Mesendoderm (in vitro differentiated cells): ENCODE data around the gene COG6.

Source experiments
- DNase-seq: peaks from one replicate; pipeline ENCODE4 v3.0.0; 2013
- H2AK5ac ChIP-seq: 2 replicates; pipeline ENCODE4 v1.6.1; 2013; ENCODE audit warnings: low read length, inconsistent platforms
- H2BK120ac ChIP-seq: 2 replicates; pipeline ENCODE4 v1.6.1; 2013; ENCODE audit warnings: low read depth, mild to moderate bottlenecking, low read length, moderate library complexity, mixed read lengths
- H2BK15ac ChIP-seq: replicated peaks from 2 replicates; pipeline ENCODE4 v1.6.1; 2013; ENCODE audit warnings: low read depth, mild to moderate bottlenecking, moderate library complexity
- H2BK5ac ChIP-seq: 2 replicates; pipeline ENCODE4 v1.6.1; 2013; ENCODE audit warnings: low read length, inconsistent platforms
- H3K18ac ChIP-seq: 2 replicates; pipeline ENCODE4 v1.6.1; 2013; ENCODE audit warnings: mild to moderate bottlenecking, low read length, mixed read lengths
- H3K23ac ChIP-seq: one replicate; pipeline ENCODE4 v1.6.1; 2013; ENCODE audit warnings: low read length
- H3K27ac ChIP-seq: 2 replicates; pipeline ENCODE4 v1.5.1; 2013; ENCODE audit warnings: low read depth, mild to moderate bottlenecking, inconsistent platforms, low read length, moderate library complexity
- H3K27me3 ChIP-seq: 2 replicates; pipeline ENCODE4 v1.6.1; 2013; ENCODE audit warnings: low read length, control low read depth, mild to moderate bottlenecking, inconsistent platforms; ENCODE audit not compliant: insufficient read depth, poor library complexity
- H3K36me3 ChIP-seq: 2 replicates; pipeline ENCODE4 v1.6.1; 2013; ENCODE audit warnings: low read length, inconsistent platforms; ENCODE audit not compliant: control insufficient read depth, insufficient read depth
- H3K4ac ChIP-seq: one replicate; pipeline ENCODE4 v1.6.1; 2013; ENCODE audit warnings: low read depth, mild to moderate bottlenecking, low read length, moderate library complexity
- H3K4me1 ChIP-seq: 2 replicates; pipeline ENCODE4 v1.6.1; 2013; ENCODE audit warnings: low read depth, low read length, inconsistent platforms; ENCODE audit not compliant: control insufficient read depth
- H3K4me2 ChIP-seq: 2 replicates; pipeline ENCODE4 v1.6.1; 2013; ENCODE audit warnings: low read length
- H3K4me3 ChIP-seq: 2 replicates; pipeline ENCODE4 v1.5.1; 2013; ENCODE audit warnings: mild to moderate bottlenecking, low read length
- H3K56ac ChIP-seq: one replicate; pipeline ENCODE4 v1.6.1; 2013; ENCODE audit warnings: low read length
- H3K79me1 ChIP-seq: 2 replicates; pipeline ENCODE4 v1.6.1; 2013; ENCODE audit warnings: low read length, inconsistent platforms
- H3K79me2 ChIP-seq: 2 replicates; pipeline ENCODE4 v1.6.1; 2013; ENCODE audit warnings: mild to moderate bottlenecking, low read length; ENCODE audit not compliant: control insufficient read depth, insufficient read depth
- H3K9ac ChIP-seq: 2 replicates; pipeline ENCODE4 v1.6.1; 2013; ENCODE audit warnings: low read length, inconsistent platforms
- H4K5ac ChIP-seq: one replicate; pipeline ENCODE4 v1.6.1; 2013; ENCODE audit warnings: low read length
- H4K8ac ChIP-seq: one replicate; pipeline ENCODE4 v1.6.1; 2013; ENCODE audit warnings: low read depth, mild to moderate bottlenecking, control low read depth, low read length, moderate library complexity
- WGBS: extraction: QIAGEN DNeasy Blood & Tissue Kit; methylation state at CpG from one replicate; pipeline ENCODE4 v1.1.7; 2013; ENCODE audit warnings: low lambda C conversion rate, missing lambda C conversion rate; ENCODE audit not compliant: insufficient coverage; ENCODE audit errors: extremely low coverage; 5-methylcytosine and 5-hydroxymethylcytosine counted together

COG6 gene

GRCh38 chr13:39692660-39693438 lies 37.4 kb downstream of the COG6 start:
- Histone ChIP-seq H2BK5ac (no peak overlapping the region), H3K9ac (no peak overlapping the region), H2BK15ac (no peak overlapping the region), H3K18ac (no peak overlapping the region), H2BK120ac (no peak overlapping the region), H2AK5ac (no peak overlapping the region), H4K8ac (no peak overlapping the region), H3K4me2 (no peak overlapping the region), H3K27ac (no peak overlapping the region), H3K4me3 (no peak overlapping the region), H3K4ac (no peak overlapping the region), H3K4me1 (no peaks in the 10 kb centered on the region), H3K36me3 (no peaks in the 10 kb centered on the region), H3K79me2 (no peaks in the 10 kb centered on the region), H3K23ac (no peak overlapping the region), H3K79me1 (no peaks in the 10 kb centered on the region), H4K5ac (no peak overlapping the region), H3K27me3 (no peaks in the 10 kb centered on the region), H3K56ac (no peak overlapping the region)
- DNase-seq, result no peak
- no CpG with 5 or more reads among the region's 4 CpGs for WGBS

- Histone ChIP-seq H3K18ac (no peak overlapping the region), H2BK15ac (no peak overlapping the region), H3K27me3 (no peaks in the 10 kb centered on the region), H2BK5ac (no peak overlapping the region), H3K4ac (no peak overlapping the region), H3K4me3 (no peak overlapping the region), H3K27ac (no peak overlapping the region), H3K4me1 (no peaks in the 10 kb centered on the region), H3K79me1 (no peaks in the 10 kb centered on the region), H4K8ac (no peak overlapping the region), H3K79me2 (no peaks in the 10 kb centered on the region), H3K4me2 (no peak overlapping the region), H4K5ac (no peak overlapping the region), H3K36me3 (no peaks in the 10 kb centered on the region), H3K56ac (no peak overlapping the region), H2BK120ac (no peak overlapping the region), H3K9ac (no peak overlapping the region), H3K23ac (no peak overlapping the region), H2AK5ac (no peak overlapping the region)
- DNase-seq, result no peak
Observed at GRCh38 chr13:39699274-39699673, 43.8 kb downstream of the COG6 start.

GRCh38 chr13:39712626-39713025 lies 57.2 kb downstream of the COG6 start:
- no CpG with 5 or more reads among the region's 3 CpGs for WGBS
- no peak overlapping the region for H2BK120ac ChIP-seq
- no peak overlapping the region for H4K5ac ChIP-seq
- no peaks in the 10 kb centered on the region for H3K79me2 ChIP-seq
- H4K8ac ChIP-seq, result no peak overlapping the region
- no peak overlapping the region for H3K4me3 ChIP-seq
- no peak overlapping the region for H3K56ac ChIP-seq
- no peak overlapping the region for H3K4me2 ChIP-seq
- DNase-seq, result no peak
- H3K4ac ChIP-seq, result no peak overlapping the region
- no peaks in the 10 kb centered on the region for H3K36me3 ChIP-seq
- no peak overlapping the region for H3K18ac ChIP-seq
- no peak overlapping the region for H3K23ac ChIP-seq
- no peaks in the 10 kb centered on the region for H3K4me1 ChIP-seq
- H2BK5ac ChIP-seq, result no peak overlapping the region
- no peak overlapping the region for H3K27ac ChIP-seq
- H2BK15ac ChIP-seq, result no peak overlapping the region
- no peak overlapping the region for H3K9ac ChIP-seq
- H2AK5ac ChIP-seq, result no peak overlapping the region
- no peaks in the 10 kb centered on the region for H3K27me3 ChIP-seq
- no peaks in the 10 kb centered on the region for H3K79me1 ChIP-seq

- H3K18ac ChIP-seq, result no peak overlapping the region
- no peak overlapping the region for H3K9ac ChIP-seq
- H3K4me1 ChIP-seq, result no peaks in the 10 kb centered on the region
- no peak overlapping the region for H2AK5ac ChIP-seq
- no peak overlapping the region for H3K23ac ChIP-seq
- no peaks in the 10 kb centered on the region for H3K79me1 ChIP-seq
- H3K79me2 ChIP-seq, result no peaks in the 10 kb centered on the region
- H3K27ac ChIP-seq, result no peak overlapping the region
- no peak overlapping the region for H3K56ac ChIP-seq
- H4K8ac ChIP-seq, result no peak overlapping the region
- no peak overlapping the region for H2BK15ac ChIP-seq
- no peak overlapping the region for H3K4ac ChIP-seq
- no peak for DNase-seq
- no peaks in the 10 kb centered on the region for H3K27me3 ChIP-seq
- no peak overlapping the region for H2BK5ac ChIP-seq
- no peak overlapping the region for H2BK120ac ChIP-seq
- H3K4me2 ChIP-seq, result no peak overlapping the region
- H3K36me3 ChIP-seq, result no peaks in the 10 kb centered on the region
- no peak overlapping the region for H3K4me3 ChIP-seq
- H4K5ac ChIP-seq, result no peak overlapping the region
- WGBS, result no CpG with 5 or more reads among the region's 3 CpGs
Observed at GRCh38 chr13:39729156-39729555, 73.7 kb downstream of the COG6 start.

GRCh38 chr13:39734952-39735351 lies 79.5 kb downstream of the COG6 start:
- Histone ChIP-seq H3K79me1 (no peaks in the 10 kb centered on the region), H3K4me3 (no peak overlapping the region), H3K56ac (no peak overlapping the region), H2AK5ac (no peak overlapping the region), H4K5ac (no peak overlapping the region), H2BK5ac (no peak overlapping the region), H3K27me3 (no peaks in the 10 kb centered on the region), H3K4ac (no peak overlapping the region), H2BK15ac (no peak overlapping the region), H3K18ac (no peak overlapping the region), H3K4me1 (no peaks in the 10 kb centered on the region), H2BK120ac (no peak overlapping the region), H3K9ac (no peak overlapping the region), H3K4me2 (no peak overlapping the region), H4K8ac (no peak overlapping the region), H3K27ac (no peak overlapping the region), H3K79me2 (no peaks in the 10 kb centered on the region), H3K23ac (no peak overlapping the region), H3K36me3 (no peaks in the 10 kb centered on the region)
- no peak for DNase-seq

- no peak overlapping the region for H4K5ac ChIP-seq
- H3K9ac ChIP-seq, result no peak overlapping the region
- H3K56ac ChIP-seq, result no peak overlapping the region
- H3K27me3 ChIP-seq, result no peaks in the 10 kb centered on the region
- H2BK5ac ChIP-seq, result no peak overlapping the region
- H3K79me2 ChIP-seq, result no peaks in the 10 kb centered on the region
- DNase-seq, result no peak
- H3K4me1 ChIP-seq, result no peaks in the 10 kb centered on the region
- H3K4ac ChIP-seq, result no peak overlapping the region
- WGBS, result no CpG with 5 or more reads among the region's 5 CpGs
- H3K4me3 ChIP-seq, result no peak overlapping the region
- no peak overlapping the region for H3K18ac ChIP-seq
- H4K8ac ChIP-seq, result no peak overlapping the region
- H3K4me2 ChIP-seq, result no peak overlapping the region
- H3K23ac ChIP-seq, result no peak overlapping the region
- H2BK15ac ChIP-seq, result no peak overlapping the region
- H2BK120ac ChIP-seq, result no peak overlapping the region
- no peaks in the 10 kb centered on the region for H3K79me1 ChIP-seq
- no peak overlapping the region for H2AK5ac ChIP-seq
- no peak overlapping the region for H3K27ac ChIP-seq
- no peaks in the 10 kb centered on the region for H3K36me3 ChIP-seq
Observed at GRCh38 chr13:39737047-39737446, 81.6 kb downstream of the COG6 start.
